ENCODE data around the gene HRH4. TPM values are rescaled to one million over a fixed set of nuclear protein-coding genes. Genes with fewer than 3 reads are reported as not detected.

Gene HRH4
- total RNA-seq, 4 donors from 2014 or later, result 0.12 to 0.55 TPM; not detected in 2

DNA sequence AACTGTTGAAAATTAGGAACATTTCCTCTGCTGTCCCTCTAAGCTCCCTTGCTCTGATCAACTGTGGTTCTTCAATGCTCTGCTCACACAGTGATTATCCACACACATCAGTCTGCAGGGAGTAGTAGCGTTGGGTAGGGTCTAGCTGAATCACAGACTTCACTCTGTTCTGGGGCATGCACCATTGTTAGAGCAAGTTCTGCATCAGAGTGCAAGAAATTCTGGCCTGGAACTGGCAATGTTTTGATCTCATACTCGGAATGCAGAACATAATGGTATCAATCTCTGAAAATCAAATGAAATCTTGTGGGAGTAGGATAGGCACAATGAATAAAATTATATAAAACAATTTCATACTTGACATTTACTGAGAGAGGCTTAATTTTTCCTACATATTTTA is 55.3 kb downstream of the HRH4 start:
- H3K27me3 ChIP-seq, result no peaks in the 10 kb centered on the region
- H3K4me3 ChIP-seq, result no peak overlapping the region
- no peaks in the 10 kb centered on the region for H3K9me3 ChIP-seq
- intact Hi-C loops (cut with DNase I; ENCODE audit: low total_unique reads), result no loop called here
- H3K27ac ChIP-seq, result no peak overlapping the region
- TF ChIP-seq, protein P1, sequence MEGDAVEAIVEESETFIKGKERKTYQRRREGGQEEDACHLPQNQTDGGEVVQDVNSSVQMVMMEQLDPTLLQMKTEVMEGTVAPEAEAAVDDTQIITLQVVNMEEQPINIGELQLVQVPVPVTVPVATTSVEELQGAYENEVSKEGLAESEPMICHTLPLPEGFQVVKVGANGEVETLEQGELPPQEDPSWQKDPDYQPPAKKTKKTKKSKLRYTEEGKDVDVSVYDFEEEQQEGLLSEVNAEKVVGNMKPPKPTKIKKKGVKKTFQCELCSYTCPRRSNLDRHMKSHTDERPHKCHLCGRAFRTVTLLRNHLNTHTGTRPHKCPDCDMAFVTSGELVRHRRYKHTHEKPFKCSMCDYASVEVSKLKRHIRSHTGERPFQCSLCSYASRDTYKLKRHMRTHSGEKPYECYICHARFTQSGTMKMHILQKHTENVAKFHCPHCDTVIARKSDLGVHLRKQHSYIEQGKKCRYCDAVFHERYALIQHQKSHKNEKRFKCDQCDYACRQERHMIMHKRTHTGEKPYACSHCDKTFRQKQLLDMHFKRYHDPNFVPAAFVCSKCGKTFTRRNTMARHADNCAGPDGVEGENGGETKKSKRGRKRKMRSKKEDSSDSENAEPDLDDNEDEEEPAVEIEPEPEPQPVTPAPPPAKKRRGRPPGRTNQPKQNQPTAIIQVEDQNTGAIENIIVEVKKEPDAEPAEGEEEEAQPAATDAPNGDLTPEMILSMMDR (IDR thresholded peaks at IDR 0.05), result no peak
- TF ChIP-seq POLR2A (IDR thresholded peaks at IDR 0.05), result no peak
- no peaks in the 10 kb centered on the region for H3K4me1 ChIP-seq
- H3K36me3 ChIP-seq, result no peaks in the 10 kb centered on the region
- no peak for DNase-seq

DNA sequence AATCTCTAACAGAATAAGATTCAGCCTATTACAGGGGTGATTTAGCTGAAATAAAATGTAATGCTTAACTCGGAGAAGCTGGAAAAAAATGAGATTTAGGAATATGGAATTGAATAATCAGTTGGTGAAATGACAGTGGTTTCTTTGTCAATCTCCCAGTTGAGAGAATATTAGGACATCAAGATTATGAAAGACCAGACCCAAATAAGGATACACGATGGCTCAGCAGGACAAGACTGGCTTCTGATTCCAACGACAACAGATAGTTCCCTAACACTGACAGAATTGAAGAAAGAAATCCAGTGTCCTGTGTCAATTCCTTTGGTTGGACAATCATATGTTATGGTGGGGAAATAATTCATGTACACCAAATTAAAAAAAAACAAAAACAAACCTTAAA is 55.8 kb downstream of the HRH4 start:
- intact Hi-C loops (cut with DNase I; ENCODE audit: low total_unique reads), result no loop called here

DNA sequence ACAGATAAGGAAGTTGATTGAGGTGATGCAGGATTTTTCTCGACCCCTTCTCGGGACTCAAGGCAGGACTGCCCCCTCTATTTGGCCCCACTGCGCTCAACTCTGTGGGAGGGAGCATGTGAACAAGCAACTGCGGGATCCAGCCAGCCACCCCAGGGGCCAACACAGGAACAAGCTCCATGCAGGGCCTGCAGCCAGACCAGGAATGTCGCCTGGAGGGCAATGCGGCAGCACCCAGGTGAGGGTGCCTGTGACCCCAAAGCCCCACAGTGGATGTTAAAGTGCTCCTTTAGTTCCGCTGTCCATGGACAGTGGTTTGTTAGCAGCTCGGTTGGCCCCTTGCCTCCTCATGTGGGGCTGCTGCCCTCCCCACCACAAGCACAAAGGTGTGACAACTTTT is 57.1 kb downstream of the HRH4 start:
- H3K4me1 ChIP-seq, result no peaks in the 10 kb centered on the region
- no peaks in the 10 kb centered on the region for H3K36me3 ChIP-seq
- H3K27ac ChIP-seq, result no peak overlapping the region
- H3K27me3 ChIP-seq, result no peaks in the 10 kb centered on the region
- no peak overlapping the region for H3K4me3 ChIP-seq
- intact Hi-C loops (cut with DNase I; ENCODE audit: low total_unique reads), result no loop called here
- no peaks in the 10 kb centered on the region for H3K9me3 ChIP-seq
- TF ChIP-seq, protein P1 (IDR thresholded peaks at IDR 0.05), result no peak
- TF ChIP-seq POLR2A (IDR thresholded peaks at IDR 0.05), result no peak
- no peak for DNase-seq

More for the DNA sequence above, 55.8 kb downstream of the HRH4 start:
- no peaks in the 10 kb centered on the region for H3K9me3 ChIP-seq
- H3K27ac ChIP-seq, result no peak overlapping the region
- H3K36me3 ChIP-seq, result no peaks in the 10 kb centered on the region
- TF ChIP-seq POLR2A (IDR thresholded peaks at IDR 0.05), result no peak
- TF ChIP-seq, protein P1 (IDR thresholded peaks at IDR 0.05), result no peak
- H3K4me1 ChIP-seq, result no peaks in the 10 kb centered on the region
- H3K27me3 ChIP-seq, result no peaks in the 10 kb centered on the region
- no peak for DNase-seq
- H3K4me3 ChIP-seq, result no peak overlapping the region

DNA sequence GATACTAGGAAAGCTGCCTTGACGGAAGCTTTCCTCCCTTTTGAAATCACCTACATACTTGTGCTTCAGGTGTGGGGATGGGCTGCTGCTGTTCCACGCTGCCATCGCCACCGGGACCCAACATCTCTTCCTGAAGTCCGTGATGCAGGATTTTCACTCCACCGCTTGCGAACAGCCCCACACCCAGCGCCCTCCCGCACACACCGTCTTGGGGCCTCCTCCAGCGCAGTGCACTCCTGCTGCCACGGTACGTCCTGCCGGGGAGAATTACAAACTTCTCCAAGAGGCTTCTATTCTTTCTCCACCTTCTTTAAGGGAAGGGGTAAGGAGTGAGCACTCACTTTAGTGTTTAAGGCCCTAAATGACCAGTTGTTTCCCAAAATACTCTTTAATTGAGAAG is 58.2 kb downstream of the HRH4 start:
- Histone ChIP-seq H3K27me3 (no peaks in the 10 kb centered on the region), H3K4me1 (no peaks in the 10 kb centered on the region), H3K4me3 (no peak overlapping the region), H3K27ac (no peak overlapping the region), H3K36me3 (no peaks in the 10 kb centered on the region), H3K9me3 (no peaks in the 10 kb centered on the region)
- no peak for TF ChIP-seq POLR2A (IDR thresholded peaks at IDR 0.05)
- TF ChIP-seq, protein P1 (IDR thresholded peaks at IDR 0.05), result no peak
- DNase-seq, result no peak
- intact Hi-C loops (cut with DNase I; ENCODE audit: low total_unique reads), result no loop called here

Small RNA genes lying within 50 kb of the gene (small RNA-seq; reads per million reads assigned to genes)
- not detected for gene RF00019

Other genes with a start within 250 kb of the HRH4 start
- 10 to 100 TPM; 49.4 to 72.4 (median 62.5) TPM for gene OSBPL1A, start 62.8 kb upstream of the HRH4 start, total RNA-seq
- 10 to 100 TPM in 2 of 4 donors, 1 to 10 TPM in 2; 4.1 to 63.9 (median 15.1) TPM for gene IMPACT, start 34.0 kb upstream of the HRH4 start, total RNA-seq